ENCODE results near the gene MRPS25.
"Not testable (repeated sequence)": the region's sequence is repeated elsewhere in the genome, so short reads cannot be mapped to it uniquely, and the experiment has no call there.

MRPS25 gene

DNA sequence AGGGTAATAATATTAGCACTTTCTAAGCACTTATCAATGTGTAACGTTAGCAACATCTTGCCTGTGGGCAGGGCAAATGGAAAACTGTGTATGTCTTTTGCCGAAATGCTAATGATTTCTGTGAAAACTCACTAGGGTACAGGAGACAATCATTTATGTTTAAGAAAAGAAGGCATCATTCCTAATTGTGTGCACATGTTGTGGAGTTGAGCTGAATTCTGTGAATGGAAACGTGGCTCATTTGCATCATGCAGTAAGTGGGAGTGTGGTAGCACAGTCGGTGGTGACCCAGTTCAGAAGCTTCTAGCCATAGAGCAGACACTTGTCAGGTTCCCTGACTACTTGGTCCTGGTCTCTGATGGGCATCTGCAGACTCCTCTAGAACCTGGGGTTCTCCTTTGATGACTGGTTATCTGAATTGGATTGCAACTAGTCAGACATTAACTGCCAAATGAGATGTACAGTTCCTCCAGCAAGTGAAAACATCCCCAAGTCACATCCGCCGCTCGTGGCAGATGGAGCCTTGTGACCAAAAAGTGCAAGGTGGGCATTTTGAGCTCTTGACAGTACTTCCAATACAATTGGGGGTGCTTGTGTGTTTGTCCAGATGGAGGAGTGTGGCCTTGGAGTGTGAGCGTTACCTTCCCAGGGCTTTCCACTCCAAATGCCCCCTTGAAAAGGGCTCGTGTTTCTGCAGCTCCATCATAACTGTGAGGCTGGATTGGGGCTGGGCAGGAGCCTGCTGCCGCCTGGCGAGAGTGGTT, 21.5 kb downstream of the MRPS25 start:
- DNase-seq (ENCODE audit: low read depth in 3 of 3) = no peak

DNA sequence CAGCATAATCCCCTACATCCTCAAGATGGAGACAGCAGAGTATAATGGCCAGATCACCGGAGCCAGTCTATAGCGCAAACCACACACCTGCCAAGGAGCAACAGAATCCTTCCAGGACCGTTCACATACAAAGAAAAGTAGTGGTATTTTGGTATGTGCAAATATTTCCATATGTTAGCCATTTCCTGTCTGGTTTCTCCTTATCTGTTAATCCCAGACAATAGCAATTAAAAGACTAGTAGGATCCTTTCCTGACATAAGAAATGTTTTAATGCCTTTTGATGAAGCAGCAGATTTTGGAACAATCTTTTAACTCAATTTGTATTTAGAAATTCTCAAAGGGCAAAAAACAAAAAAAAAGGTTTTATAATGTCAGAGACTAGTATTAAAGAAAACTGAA, 22.2 kb downstream of the MRPS25 start:
- DNase-seq (ENCODE audit: low read depth in 3 of 3) = no peak

DNA sequence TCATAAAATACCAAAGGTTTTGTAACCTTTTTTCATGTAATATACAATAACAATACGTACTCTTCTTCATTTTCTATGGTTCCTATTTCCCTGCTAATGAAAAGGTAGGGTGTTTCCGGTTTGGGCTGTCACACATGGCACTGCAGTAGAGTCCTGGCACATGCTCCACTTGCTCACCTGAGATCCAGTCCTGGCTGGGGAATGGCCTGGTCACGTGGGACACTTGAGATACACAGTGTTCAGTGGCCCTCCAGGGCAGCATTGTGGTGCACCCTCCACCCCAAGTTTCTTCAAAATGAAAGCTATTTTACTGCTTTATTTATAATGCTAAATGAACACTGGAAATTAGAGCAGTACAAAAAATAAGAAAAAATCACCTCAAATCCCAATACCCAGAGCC, 23.2 kb downstream of the MRPS25 start:
- no peak for DNase-seq (ENCODE audit: low read depth in 3 of 3)

DNA sequence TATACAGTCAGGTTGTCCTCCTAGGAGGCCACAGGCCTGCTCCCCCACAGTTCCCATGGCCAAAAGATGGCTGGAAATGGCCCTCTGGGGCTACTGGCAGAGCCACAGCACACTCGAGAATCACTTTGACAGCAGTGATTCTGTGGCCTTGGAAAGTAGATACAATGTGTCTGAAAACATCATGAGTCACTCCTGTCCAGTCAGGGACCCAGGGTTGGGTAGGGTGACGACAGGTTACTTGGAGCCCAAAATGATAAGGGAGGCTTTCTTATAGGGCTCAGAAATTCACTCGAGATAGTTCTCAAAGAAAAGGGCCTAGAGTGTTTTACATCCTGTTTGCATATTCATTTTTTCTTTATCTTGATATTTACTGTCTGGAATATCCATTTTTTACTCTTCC, 24.3 kb downstream of the MRPS25 start:
- DNase-seq (ENCODE audit: low read depth in 3 of 3) = no peak

DNA sequence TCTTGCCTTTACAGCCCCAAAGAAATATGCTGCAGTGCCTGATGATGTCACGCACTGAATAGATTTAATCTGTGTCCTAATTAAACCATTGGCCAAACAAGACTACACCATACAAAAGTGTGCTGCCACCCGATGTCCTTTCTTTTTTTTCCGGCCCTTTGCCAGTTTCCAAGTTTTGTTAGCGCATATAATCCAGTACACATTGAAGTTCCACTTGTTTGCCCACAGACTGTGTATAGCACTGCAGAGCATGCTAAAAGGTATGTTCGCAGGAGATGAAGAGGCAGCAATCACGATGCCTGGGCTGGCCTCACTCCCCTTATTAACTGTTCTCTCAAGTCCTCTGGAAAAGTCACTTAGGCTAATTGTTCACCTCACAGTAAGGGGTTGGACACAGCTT, 26.8 kb downstream of the MRPS25 start:
- no peak for DNase-seq (ENCODE audit: low read depth in 3 of 3)

DNA sequence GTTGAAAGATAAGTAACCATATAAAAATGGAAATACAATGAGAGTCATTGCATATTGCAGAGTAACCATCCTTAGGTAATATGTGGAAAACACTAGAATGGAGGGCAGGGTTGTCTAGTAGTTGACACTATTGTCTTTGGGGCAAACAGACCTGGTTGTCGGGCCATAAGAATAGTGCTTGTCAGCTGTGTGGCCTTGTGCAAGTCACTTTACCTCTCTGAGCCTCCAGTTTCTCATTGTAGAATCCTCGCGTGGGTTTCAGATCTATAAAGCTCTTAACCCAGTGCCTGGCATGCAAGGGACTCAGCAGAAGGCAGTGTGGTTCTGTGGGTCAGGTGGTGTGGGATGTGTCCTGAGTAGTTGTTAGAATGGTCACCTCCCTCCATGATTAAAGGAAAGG, 32.0 kb downstream of the MRPS25 start:
- DNase-seq (ENCODE audit: low read depth in 3 of 3) = no peak

DNA sequence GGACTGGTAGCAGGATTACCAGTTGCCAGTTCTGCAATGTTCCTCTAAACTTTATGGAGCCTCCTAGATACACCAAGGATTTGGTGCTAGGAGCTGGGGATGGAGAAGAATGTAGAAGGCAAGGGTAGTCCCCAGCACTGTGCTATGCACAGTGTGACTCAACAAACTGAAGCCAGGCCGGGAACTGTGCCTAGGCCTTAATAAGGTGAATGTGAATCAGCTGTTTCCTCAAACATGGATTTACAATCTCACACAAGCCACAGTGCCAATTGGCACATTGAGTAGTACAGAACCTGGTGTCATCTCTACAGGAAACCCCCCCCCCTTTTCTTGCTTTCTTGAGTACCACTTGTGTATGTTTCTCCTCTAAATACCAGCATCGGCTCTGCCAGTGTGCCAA, 32.5 kb downstream of the MRPS25 start:
- DNase-seq (ENCODE audit: low read depth in 3 of 3) = no peak

DNA sequence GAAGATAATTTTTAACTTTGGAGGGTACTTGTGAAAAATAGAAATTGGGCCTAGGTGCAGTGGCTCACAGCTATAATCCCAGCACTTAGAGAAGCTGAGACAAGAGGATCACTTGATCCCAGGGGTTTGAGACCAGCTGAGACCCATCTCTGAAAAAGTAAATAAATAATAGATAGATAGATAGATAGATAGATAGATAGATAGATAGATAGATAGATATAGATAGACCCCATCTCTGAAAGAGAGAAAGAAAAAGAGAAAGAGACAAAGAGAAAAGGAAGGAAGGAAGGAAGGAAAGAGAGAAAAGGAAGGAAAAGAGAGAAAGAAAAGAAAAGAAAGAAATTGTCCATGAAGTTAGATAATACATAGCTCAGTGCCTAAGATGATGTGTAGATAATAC, 35.5 kb downstream of the MRPS25 start:
- DNase-seq (ENCODE audit: low read depth in 3 of 3) = no peak

DNA sequence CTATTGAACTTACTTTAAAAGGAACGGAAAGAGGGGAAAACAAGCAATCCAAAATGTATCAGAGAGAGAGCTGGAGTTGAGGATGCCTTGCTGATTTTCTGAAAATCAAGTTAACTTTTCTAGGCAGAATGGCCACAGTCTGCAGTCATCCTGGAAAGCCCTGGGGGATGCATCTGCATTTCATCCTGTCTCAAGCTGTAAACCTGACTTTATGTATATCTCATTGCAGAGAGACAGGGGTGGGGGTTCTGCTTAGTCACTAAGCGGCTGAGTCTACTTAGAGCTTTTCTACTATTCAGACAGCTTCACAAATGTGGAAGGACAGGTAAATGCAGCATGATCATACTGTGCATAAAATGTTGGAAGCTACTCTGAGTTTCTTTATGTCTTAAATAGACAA, 41.4 kb downstream of the MRPS25 start:
- DNase-seq (ENCODE audit: low read depth in 3 of 3) = no peak

DNA sequence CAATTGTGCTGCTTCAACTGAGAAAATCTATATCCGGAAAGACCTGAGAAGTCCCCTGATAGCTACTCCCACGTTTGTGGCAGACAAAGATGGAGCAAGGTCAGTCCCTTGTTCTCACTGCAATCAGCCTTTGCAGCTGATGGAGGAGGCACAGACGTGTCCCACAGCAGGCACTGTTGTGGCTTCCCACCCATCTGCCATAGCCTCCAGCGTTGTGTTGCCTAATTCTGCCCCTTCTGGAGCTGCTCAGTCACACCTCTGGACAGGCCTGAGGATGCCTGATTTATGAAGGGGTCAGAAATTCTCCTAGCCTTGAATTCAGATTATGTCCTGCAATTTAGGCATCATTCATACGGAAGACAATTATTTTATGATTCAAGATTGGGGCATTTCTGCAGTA, 41.9 kb downstream of the MRPS25 start:
- DNase-seq (ENCODE audit: low read depth in 3 of 3) = no peak

DNA sequence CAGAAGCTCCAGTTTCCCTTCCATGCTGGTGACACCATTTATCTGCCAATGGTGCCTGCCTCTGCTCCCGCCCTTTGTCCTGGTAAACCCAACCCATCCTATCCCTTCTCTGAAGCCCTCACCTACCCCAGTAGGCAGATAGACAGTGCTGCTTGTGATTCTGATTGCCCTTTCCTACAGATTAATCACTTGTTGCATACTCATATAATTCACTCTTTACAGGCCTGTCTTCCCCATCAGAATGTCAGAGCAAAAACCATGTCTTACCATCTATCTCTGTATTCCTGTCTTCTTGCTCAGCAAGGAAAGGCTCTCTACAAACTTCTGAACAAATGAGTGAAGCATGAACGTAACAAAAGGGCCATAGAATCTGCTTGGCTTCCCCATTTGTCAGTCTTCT, 47.9 kb downstream of the MRPS25 start:
- no peak for DNase-seq (ENCODE audit: low read depth in 3 of 3)

DNA sequence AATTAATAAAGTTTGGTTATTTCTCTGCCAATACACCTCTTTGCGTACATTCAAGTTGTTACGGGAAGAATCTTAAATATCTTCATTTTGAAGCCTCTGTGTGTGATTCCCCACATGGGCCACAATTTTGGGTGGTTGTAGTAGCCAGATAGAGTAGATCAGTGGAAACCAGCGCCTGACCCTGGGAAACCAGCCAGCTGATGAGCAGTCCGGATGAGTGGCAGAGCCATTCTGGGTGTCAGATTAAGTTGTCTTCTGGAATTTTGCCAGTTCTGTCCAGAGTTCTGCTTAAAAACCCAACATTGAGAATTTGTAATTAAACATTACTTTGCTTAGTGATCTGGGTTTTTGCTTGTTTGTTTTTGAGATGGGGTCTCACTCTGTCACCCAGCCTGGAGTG, 49.7 kb downstream of the MRPS25 start:
- no peak for DNase-seq (ENCODE audit: low read depth in 3 of 3)

DNA sequence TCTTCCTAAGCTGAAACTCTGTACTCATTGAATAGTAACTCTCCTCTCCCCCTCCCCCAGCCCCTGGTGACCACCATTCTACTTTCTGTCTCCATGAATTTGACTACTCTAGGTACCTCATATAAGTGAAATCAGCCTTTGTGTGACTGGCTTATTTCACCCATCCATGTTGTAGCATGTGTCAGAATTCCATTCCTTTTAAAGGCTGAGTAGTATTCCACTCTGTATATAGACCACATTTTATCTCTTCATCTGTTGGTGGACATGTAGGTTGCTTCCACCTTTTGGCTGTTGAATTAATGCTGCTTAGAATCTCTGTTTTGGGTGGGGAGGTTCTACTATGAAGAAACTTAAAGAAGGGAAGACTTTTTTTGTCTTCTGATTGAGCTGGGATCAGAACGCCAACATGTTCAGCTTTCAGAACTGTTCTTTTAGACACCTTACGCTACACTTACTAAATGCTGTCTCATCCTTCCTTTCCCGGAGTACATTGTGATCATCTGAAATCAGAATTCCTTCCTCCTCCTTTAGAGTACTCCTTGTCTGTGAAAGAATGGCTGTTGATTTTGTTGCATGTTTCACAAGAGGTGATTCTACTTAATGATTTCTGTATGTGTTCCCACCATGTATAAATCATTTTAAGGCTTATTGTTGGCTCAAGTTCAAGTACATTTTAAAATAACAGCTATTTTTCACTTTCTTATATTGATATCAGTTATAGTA, 50.3 kb downstream of the MRPS25 start:
- DNase-seq (ENCODE audit: low read depth in 3 of 3) = no peak

DNA sequence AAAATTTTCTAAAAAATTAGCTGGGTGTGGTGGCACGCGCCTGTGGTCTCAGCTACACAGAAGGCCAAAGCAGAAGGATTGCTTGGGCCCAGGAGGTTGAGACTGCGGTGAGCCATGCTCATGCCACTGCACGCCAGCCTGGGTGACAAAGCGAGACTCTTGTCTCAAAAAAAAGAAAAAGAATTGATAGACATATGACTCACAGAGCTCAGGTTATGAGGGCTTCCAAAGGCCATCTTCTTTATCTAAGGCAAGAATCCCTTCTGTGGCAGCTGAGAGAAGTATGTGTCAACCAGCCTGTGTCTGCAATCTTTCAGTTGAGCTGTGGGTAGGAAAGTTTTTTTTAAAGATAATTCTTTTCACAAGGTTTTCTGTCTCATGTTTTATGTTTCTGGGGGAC, 53.9 kb downstream of the MRPS25 start:
- no peak for DNase-seq (ENCODE audit: low read depth in 3 of 3)

DNA sequence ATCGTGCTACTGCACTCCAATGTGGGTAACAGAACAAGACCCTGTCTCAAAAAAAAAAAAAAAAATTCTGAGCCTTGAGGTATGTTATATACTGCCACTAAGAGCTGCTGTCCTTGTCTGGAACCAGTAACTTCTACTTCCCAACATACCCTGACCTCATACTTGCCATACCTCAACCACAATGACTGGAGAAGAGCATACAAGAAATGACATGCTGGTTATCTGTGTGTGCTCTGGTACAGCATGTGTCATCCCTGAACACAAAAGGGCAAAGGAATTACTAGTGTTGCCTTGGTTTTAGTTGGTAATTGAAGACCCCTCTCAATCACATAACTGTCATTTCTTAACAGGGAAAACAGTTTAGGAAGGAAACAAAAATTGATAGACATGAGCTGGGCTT, 54.5 kb downstream of the MRPS25 start:
- no peak for DNase-seq (ENCODE audit: low read depth in 3 of 3)

DNA sequence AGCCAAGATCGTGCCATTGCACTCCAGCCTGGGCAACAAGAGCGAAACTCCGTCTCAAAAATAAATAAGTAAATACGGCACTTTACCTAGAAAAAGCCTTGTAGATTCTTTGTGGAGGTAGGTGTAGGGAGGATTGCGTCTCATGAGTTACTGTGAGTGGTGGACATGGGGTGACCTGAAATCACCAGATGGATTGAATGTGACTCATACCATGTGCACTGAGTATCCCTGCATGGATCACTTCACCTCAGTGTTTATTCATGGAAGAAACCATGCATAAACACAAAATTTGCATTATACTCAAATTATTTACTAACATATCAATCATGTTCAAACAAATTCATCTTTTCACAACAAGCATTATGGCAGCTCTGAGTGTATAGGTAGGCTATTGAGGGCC, 55.9 kb downstream of the MRPS25 start:
- no peak for DNase-seq (ENCODE audit: low read depth in 3 of 3)

DNA sequence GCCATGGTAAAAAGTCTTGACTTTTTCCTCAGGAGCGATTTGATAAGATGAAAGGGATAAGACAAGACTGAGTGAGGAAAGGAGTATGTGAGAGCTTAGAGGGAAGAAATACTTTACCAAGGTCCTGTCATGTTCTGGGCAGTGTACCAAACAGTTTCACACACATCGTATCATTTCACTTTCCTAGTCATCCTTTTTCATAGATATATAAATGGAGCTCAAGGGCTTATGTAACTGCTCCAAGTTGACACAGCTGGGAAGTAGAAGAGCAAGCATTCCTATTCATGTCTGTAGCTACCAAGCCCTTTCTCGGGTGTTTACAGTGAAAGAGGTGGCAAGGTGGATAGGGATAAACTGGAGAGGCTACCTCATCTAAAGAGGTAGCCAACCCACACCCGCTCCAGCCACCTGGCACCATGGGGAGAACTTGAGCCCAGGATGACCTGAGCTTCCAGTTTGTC, 57.4 kb downstream of the MRPS25 start:
- no peak for DNase-seq (ENCODE audit: low read depth in 3 of 3)

DNA sequence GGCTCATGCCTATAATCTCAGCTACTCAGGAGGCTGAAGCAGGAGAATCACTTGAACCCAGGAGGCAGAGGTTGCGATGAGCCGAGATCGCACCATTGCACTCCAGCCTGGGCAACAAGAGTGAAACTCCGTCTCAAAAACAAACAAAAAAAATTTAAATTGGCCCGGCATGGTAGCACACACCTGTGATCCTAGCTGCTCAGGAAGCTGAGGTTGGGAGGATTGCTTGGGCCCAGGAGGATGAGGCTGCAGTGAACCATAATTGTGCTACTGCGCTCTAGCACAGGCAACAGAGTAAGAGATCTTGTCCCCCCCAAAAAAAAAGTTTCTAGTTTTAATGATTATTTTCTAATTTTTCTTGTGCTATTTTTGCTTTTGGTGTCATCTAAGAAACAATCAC, 65.9 kb downstream of the MRPS25 start:
- DNase-seq (ENCODE audit: low read depth in 3 of 3) = not testable (repeated sequence)

Measured in stimulated activated CD4-positive, alpha-beta T cell treated with anti-CD3 and anti-CD28 coated beads, TNF-alpha, amount 100 ng/mL, for 48 hours (primary cell).